HFF-Myc (cell line): Measurements from ENCODE around the gene GRID1.

ENCODE experiments used
- DNase-seq: peaks from one replicate; pipeline ENCODE4 v3.0.0-alpha.2; 2011; ENCODE audit warnings: low read depth; ENCODE audit errors: extremely low read depth
- H3K4me3 ChIP-seq: replicated peaks from 2 replicates; pipeline ENCODE4 v1.5.1; 2011; ENCODE audit warnings: low read depth, mild to moderate bottlenecking, control low read depth, low read length
- CTCF ChIP-seq: IDR thresholded peaks from 2 replicates; pipeline ENCODE4 v1.5.1; 2012; ENCODE audit warnings: mild to moderate bottlenecking, low read depth, low read length, control low read depth; ENCODE audit errors: missing control alignments

GRID1 gene

GRCh38 chr10:86058964-86059363, 307.6 kb downstream of the GRID1 start:
- no peak for DNase-seq
- H3K4me3 ChIP-seq, result no peak overlapping the region
- no peak for TF ChIP-seq CTCF

GRCh38 chr10:86057708-86058107, 308.9 kb downstream of the GRID1 start:
- H3K4me3 ChIP-seq, result no peak overlapping the region
- no peak for DNase-seq
- no peak for TF ChIP-seq CTCF

GRCh38 chr10:86056672-86057071, 309.9 kb downstream of the GRID1 start:
- H3K4me3 ChIP-seq, result no peak overlapping the region
- no peak for TF ChIP-seq CTCF
- DNase-seq, result no peak

GRCh38 chr10:86055928-86056327, 310.7 kb downstream of the GRID1 start:
- TF ChIP-seq CTCF, result no peak
- DNase-seq, result no peak
- no peak overlapping the region for H3K4me3 ChIP-seq

DNA sequence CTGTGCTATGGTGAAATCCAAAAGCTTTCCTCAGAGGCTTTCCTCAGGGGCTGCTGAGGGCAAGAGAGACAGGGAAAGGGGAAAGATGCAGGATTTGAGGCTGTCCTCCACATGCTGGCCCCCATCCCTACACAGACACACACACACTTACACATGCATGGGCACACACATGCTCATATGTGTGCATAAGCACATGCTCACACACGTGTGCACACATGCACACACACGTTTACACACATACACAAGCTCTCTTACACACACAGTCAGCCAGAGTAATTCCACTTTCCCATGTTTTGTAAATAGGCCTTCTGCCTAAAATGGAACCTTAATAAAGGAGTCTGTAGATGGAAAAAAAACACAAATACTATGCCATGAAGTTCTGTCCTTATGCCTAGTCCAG, 312.9 kb downstream of the GRID1 start:
- TF ChIP-seq CTCF, result no peak
- no peak for DNase-seq
- H3K4me3 ChIP-seq, result no peak overlapping the region

GRCh38 chr10:86051586-86051985, 315.0 kb downstream of the GRID1 start:
- no peak for DNase-seq

More at GRCh38 chr10:86051586-86051985, 315.0 kb downstream of the GRID1 start:
- TF ChIP-seq CTCF, result no peak
- H3K4me3 ChIP-seq, result no peak overlapping the region
